HG03159 (cell line): ENCODE results near the gene RAB11FIP4.

Experiments used
- ATAC-seq: cut with Tn5 transposase; IDR thresholded peaks from one replicate; pipeline ENCODE4 v1.9.1; 2021; ENCODE audit warnings: mild to moderate bottlenecking, moderate library complexity; ENCODE audit not compliant: unreplicated experiment

The RAB11FIP4 gene

GRCh38 chr17:31386542-31387075, 4.9 kb upstream of the RAB11FIP4 start:
- ATAC-seq: no peak

- ATAC-seq: no peak
Observed at GRCh38 chr17:31387438-31387837, 4.0 kb upstream of the RAB11FIP4 start.

- no peak for ATAC-seq
Observed at GRCh38 chr17:31388351-31388750, 3.1 kb upstream of the RAB11FIP4 start.

GRCh38 chr17:31388770-31389656, 2.5 kb upstream of the RAB11FIP4 start:
- no peak for ATAC-seq

GRCh38 chr17:31389657-31390381, 1.7 kb upstream of the RAB11FIP4 start:
- ATAC-seq: no peak

- ATAC-seq: no peak
Observed at GRCh38 chr17:31390426-31390747, 1.1 kb upstream of the RAB11FIP4 start.

GRCh38 chr17:31390748-31391495, 553 bp upstream of the RAB11FIP4 start:
- no peak for ATAC-seq

GRCh38 chr17:31392002-31392855, 754 bp downstream of the RAB11FIP4 start:
- no peak for ATAC-seq

GRCh38 chr17:31392856-31393748, 1.6 kb downstream of the RAB11FIP4 start:
- no peak for ATAC-seq

GRCh38 chr17:31393749-31394146, 2.3 kb downstream of the RAB11FIP4 start:
- no peak for ATAC-seq

- ATAC-seq: no peak
Observed at GRCh38 chr17:31394544-31394943, 3.1 kb downstream of the RAB11FIP4 start.

GRCh38 chr17:31397256-31397939, 5.9 kb downstream of the RAB11FIP4 start:
- no peak for ATAC-seq

- ATAC-seq: no peak
Observed at GRCh38 chr17:31398381-31399311, 7.2 kb downstream of the RAB11FIP4 start.

- no peak for ATAC-seq
Observed at GRCh38 chr17:31400481-31400950, 9.0 kb downstream of the RAB11FIP4 start.

GRCh38 chr17:31401456-31402254, 10.2 kb downstream of the RAB11FIP4 start:
- no peak for ATAC-seq

- ATAC-seq: no peak
Observed at GRCh38 chr17:31404028-31404949, 12.8 kb downstream of the RAB11FIP4 start.
